Smooth muscle cell (in vitro differentiated cells): Measurements from ENCODE around the gene CKMT1B. TPM values are rescaled to one million over a fixed set of nuclear protein-coding genes. Genes with fewer than 3 reads are reported as not detected.
"Not testable (repeated sequence)": the region's sequence is repeated elsewhere in the genome, so short reads cannot be mapped to it uniquely, and the experiment has no call there.

Experiments used
- DNase-seq: peaks from one replicate; lab custom pipeline; 2025; ENCODE audit not compliant: unreplicated experiment; lab: John Stamatoyannopoulos, UW
- H2AFZ ChIP-seq: fragments of 200-600 bp; sonication (generic); 2 replicates; pipeline ENCODE4 v1.6.0; 2016; ENCODE audit warnings: antibody characterized with exemption, low read depth, mild to moderate bottlenecking
- H3F3A ChIP-seq: fragments of 200-600 bp; sonication (generic); 2 replicates; pipeline ENCODE4 v1.6.0; 2017; ENCODE audit warnings: antibody characterized with exemption, low read depth
- H3K27ac ChIP-seq: fragments of 200-600 bp; sonication (generic); 2 replicates; pipeline ENCODE4 v1.5.1; 2016; ENCODE audit warnings: low read depth, mild to moderate bottlenecking
- H3K27me3 ChIP-seq: fragments of 200-600 bp; sonication (generic); 2 replicates; pipeline ENCODE4 v1.6.1; 2016; ENCODE audit warnings: low read depth, mild to moderate bottlenecking
- H3K36me3 ChIP-seq: fragments of 200-600 bp; sonication (generic); 2 replicates; pipeline ENCODE4 v1.5.1; 2016; ENCODE audit warnings: low read depth
- H3K4me1 ChIP-seq: fragments of 200-600 bp; sonication (generic); 2 replicates; pipeline ENCODE4 v1.5.1; 2016; ENCODE audit warnings: low read depth
- H3K4me2 ChIP-seq: fragments of 200-600 bp; sonication (generic); 2 replicates; pipeline ENCODE4 v1.6.0; 2016; ENCODE audit warnings: mild to moderate bottlenecking
- H3K4me3 ChIP-seq: fragments of 200-600 bp; sonication (generic); 2 replicates; pipeline ENCODE4 v1.5.1; 2016; ENCODE audit warnings: mild to moderate bottlenecking
- H3K79me2 ChIP-seq: fragments of 200-600 bp; sonication (generic); 2 replicates; pipeline ENCODE4 v1.6.0; 2016; ENCODE audit warnings: low read depth, mild to moderate bottlenecking
- H3K9ac ChIP-seq: fragments of 200-600 bp; sonication (generic); 2 replicates; pipeline ENCODE4 v1.6.0; 2016; ENCODE audit warnings: low read depth
- H3K9me3 ChIP-seq: fragments of 200-600 bp; sonication (generic); replicated peaks from 2 replicates; pipeline ENCODE4 v1.5.1; 2016; ENCODE audit warnings: low read depth
- H4K20me1 ChIP-seq: fragments of 200-600 bp; sonication (generic); 2 replicates; pipeline ENCODE4 v1.6.0; 2016; ENCODE audit warnings: low read depth
- CTCF ChIP-seq: fragments of 200-600 bp; sonication (generic); IDR thresholded peaks from 2 replicates; pipeline ENCODE4 v1.5.1; 2017; ENCODE audit warnings: borderline replicate concordance, mild to moderate bottlenecking, antibody characterized with exemption; ENCODE audit not compliant: insufficient read depth, poor library complexity, severe bottlenecking
- WGBS: methylation state at CpG from one replicate; pipeline ENCODE4 v1.1.7; 2016; ENCODE audit warnings: low lambda C conversion rate; 5-methylcytosine and 5-hydroxymethylcytosine counted together
- polyA plus RNA-seq: library from polyadenylated mRNA; unstranded; fragments of >200 nt; fragmentation: Nextera tagmentation; extraction: Ambion mirVana; gene quantifications from 2 replicates; pipeline ENCODE4 v1.2.1, GENCODE V29; 2016
- small RNA-seq: library from RNA; depleted of rRNA; stranded (forward); fragments of <200 nt; gene quantifications from one replicate; pipeline ENCODE3, GENCODE V24; 2014
- total RNA-seq: library from RNA; depleted of rRNA; stranded (reverse); fragments of >200 nt; gene quantifications from 2 replicates; pipeline ENCODE4 v1.2.3, GENCODE V29; 2014

The CKMT1B gene
- total and polyA plus RNA-seq, 2 experiments from 2014 or later, result 7.2 TPM; not detected in 1

GRCh38 chr15:43622068-43622799 is 28.4 kb downstream of the CKMT1B start:
- WGBS, result 68% methylated on average over 3 of the region's 7 CpGs
- not testable (repeated sequence) for H3K79me2 ChIP-seq, H3K36me3 ChIP-seq, H3K4me3 ChIP-seq, H3K4me1 ChIP-seq, H4K20me1 ChIP-seq, H3K27ac ChIP-seq, H2AFZ ChIP-seq, H3K9me3 ChIP-seq, H3F3A ChIP-seq, DNase-seq, H3K4me2 ChIP-seq, H3K9ac ChIP-seq
- H3K27me3 ChIP-seq, result peaks cover 10% of the 10 kb centered on the region

GRCh38 chr15:43625106-43625505 is 31.3 kb downstream of the CKMT1B start:
- WGBS, result 62% methylated on average over 5 of the region's 5 CpGs
- Histone ChIP-seq H3K36me3 (no peaks in the 10 kb centered on the region), H3K27ac (no peak overlapping the region), H4K20me1 (no peaks in the 10 kb centered on the region), H3K4me1 (no peaks in the 10 kb centered on the region), H3K9me3 (no peaks in the 10 kb centered on the region), H3K4me3 (no peak overlapping the region), H3K9ac (no peak overlapping the region), H3K79me2 (no peaks in the 10 kb centered on the region), H3K4me2 (no peak overlapping the region), H3K27me3 (peaks cover 10% of the 10 kb centered on the region), H3F3A (no peaks in the 10 kb centered on the region), H2AFZ (no peak overlapping the region)
- TF ChIP-seq CTCF, result no peak
- no peak for DNase-seq

GRCh38 chr15:43626937-43627336 is 33.1 kb downstream of the CKMT1B start:
- not testable (repeated sequence) for H2AFZ ChIP-seq, H3K4me2 ChIP-seq, H3K9ac ChIP-seq, H3K36me3 ChIP-seq, H3K79me2 ChIP-seq, H3K9me3 ChIP-seq, H3F3A ChIP-seq, H3K4me3 ChIP-seq, H3K4me1 ChIP-seq, H4K20me1 ChIP-seq, H3K27ac ChIP-seq, DNase-seq
- peaks cover 10% of the 10 kb centered on the region for H3K27me3 ChIP-seq

GRCh38 chr15:43638464-43639204 is 44.8 kb downstream of the CKMT1B start:
- not testable (repeated sequence) for H3K27me3 ChIP-seq, H3F3A ChIP-seq, H3K36me3 ChIP-seq, H3K4me2 ChIP-seq, H3K4me3 ChIP-seq, H2AFZ ChIP-seq, H3K9me3 ChIP-seq, H4K20me1 ChIP-seq, H3K4me1 ChIP-seq, H3K27ac ChIP-seq, H3K79me2 ChIP-seq, H3K9ac ChIP-seq, DNase-seq
- WGBS, result 92% methylated on average over 8 of the region's 8 CpGs

Small RNAs within 50 kb of the gene (small RNA-seq; reads per million reads assigned to genes)
- gene PDIA3P2 (0.16 reads per million), gene RNU6-554P (not detected), gene RNU6-610P (not detected)

Other genes starting within 250 kb of the CKMT1B start
- gene ZSCAN29, start 223.0 kb upstream of the CKMT1B start, total RNA-seq, result 10.9 and 20.9 TPM in 2 replicates
- 6.3 and 11.6 TPM in 2 replicates for gene ZSCAN29, start 223.0 kb upstream of the CKMT1B start, polyA plus RNA-seq
- 5.9 and 11.4 TPM in 2 replicates for gene TUBGCP4, start 222.9 kb upstream of the CKMT1B start, total RNA-seq
- gene TUBGCP4, start 222.9 kb upstream of the CKMT1B start, polyA plus RNA-seq, result 9.0 and 10.2 TPM in 2 replicates
- gene TP53BP1, start 100.9 kb upstream of the CKMT1B start, total RNA-seq, result 41.5 and 52.0 TPM in 2 replicates
- 19.9 and 24.1 TPM in 2 replicates for gene TP53BP1, start 100.9 kb upstream of the CKMT1B start, polyA plus RNA-seq
- gene MAP1A, start 76.4 kb upstream of the CKMT1B start, total RNA-seq, result 25.9 and 27.1 TPM in 2 replicates
- 14.6 and 15.7 TPM in 2 replicates for gene MAP1A, start 76.4 kb upstream of the CKMT1B start, polyA plus RNA-seq
- 14.5 and 24.6 TPM in 2 replicates for gene PPIP5K1, start 3.8 kb upstream of the CKMT1B start, total RNA-seq
- 4.8 and 8.7 TPM in 2 replicates for gene PPIP5K1, start 3.8 kb upstream of the CKMT1B start, polyA plus RNA-seq
- gene STRC, start 24.8 kb downstream of the CKMT1B start, total RNA-seq, result 0.31 and 0.49 TPM in 2 replicates
- gene STRC, start 24.8 kb downstream of the CKMT1B start, polyA plus RNA-seq, result 0.75 and 1.2 TPM in 2 replicates
- gene CATSPER2, start 54.8 kb downstream of the CKMT1B start, total RNA-seq, result 1.7 and 20.7 TPM in 2 replicates
- gene CATSPER2, start 54.8 kb downstream of the CKMT1B start, polyA plus RNA-seq, result 1.9 and 3.7 TPM in 2 replicates
- 0.40 TPM in 1 of 2 replicates, not detected in the other for gene CKMT1A, start 99.8 kb downstream of the CKMT1B start, total RNA-seq
- 0.66 TPM in 1 of 2 replicates, not detected in the other for gene CKMT1A, start 99.8 kb downstream of the CKMT1B start, polyA plus RNA-seq
- gene PDIA3, start 152.4 kb downstream of the CKMT1B start, total RNA-seq, result 309 and 390 TPM in 2 replicates
- gene PDIA3, start 152.4 kb downstream of the CKMT1B start, polyA plus RNA-seq, result 907 and 1,212 TPM in 2 replicates
- 1.1 and 3.7 TPM in 2 replicates for gene ELL3, start 182.9 kb downstream of the CKMT1B start, total RNA-seq
- gene ELL3, start 182.9 kb downstream of the CKMT1B start, polyA plus RNA-seq, result 0.25 and 3.2 TPM in 2 replicates
- 1,247 and 1,277 TPM in 2 replicates for gene SERF2, start 198.3 kb downstream of the CKMT1B start, total RNA-seq
- gene SERF2, start 198.3 kb downstream of the CKMT1B start, polyA plus RNA-seq, result 2,168 and 2,420 TPM in 2 replicates
- not detected in 2 replicates for gene SERINC4, start 206.2 kb downstream of the CKMT1B start, total RNA-seq
- gene SERINC4, start 206.2 kb downstream of the CKMT1B start, polyA plus RNA-seq, result 0.17 TPM in 1 of 2 replicates, not detected in the other
- gene HYPK, start 206.6 kb downstream of the CKMT1B start, total RNA-seq, result 14.6 and 14.7 TPM in 2 replicates
- gene HYPK, start 206.6 kb downstream of the CKMT1B start, polyA plus RNA-seq, result 7.3 and 20.2 TPM in 2 replicates
- gene MFAP1, start 230.7 kb downstream of the CKMT1B start, total RNA-seq, result 34.9 and 43.3 TPM in 2 replicates
- 37.9 and 41.2 TPM in 2 replicates for gene MFAP1, start 230.7 kb downstream of the CKMT1B start, polyA plus RNA-seq
- gene WDR76, start 233.0 kb downstream of the CKMT1B start, total RNA-seq, result 9.8 and 19.7 TPM in 2 replicates
- 3.4 and 3.9 TPM in 2 replicates for gene WDR76, start 233.0 kb downstream of the CKMT1B start, polyA plus RNA-seq